ENCODE data around the gene RBM39.
"Not testable (repeated sequence)": the region's sequence is repeated elsewhere in the genome, so short reads cannot be mapped to it uniquely, and the experiment has no call there.

RBM39 gene

GRCh38 chr20:35750611-35751010 is 8.6 kb upstream of the RBM39 start:
- Histone ChIP-seq H3K4me3 (ENCODE audit: extremely low read depth, insufficient read depth, low read length, poor library complexity, severe bottlenecking) (no peak overlapping the region), H3K27ac (ENCODE audit: low read depth, low read length, severe bottlenecking) (no peak overlapping the region), H3K36me3 (ENCODE audit: control insufficient read depth, insufficient read depth, low read length) (no peaks in the 10 kb centered on the region), H3K9me3 (ENCODE audit: control insufficient read depth, low read length) (no peaks in the 10 kb centered on the region), H3K4me1 (ENCODE audit: control insufficient read depth, insufficient read depth, low read length, poor library complexity, severe bottlenecking) (no peaks in the 10 kb centered on the region)
- 86 to 92% methylated on average over 2 of the region's 2 CpGs for WGBS, 2 experiments (ENCODE audit: insufficient coverage in 2 of 2)

DNA sequence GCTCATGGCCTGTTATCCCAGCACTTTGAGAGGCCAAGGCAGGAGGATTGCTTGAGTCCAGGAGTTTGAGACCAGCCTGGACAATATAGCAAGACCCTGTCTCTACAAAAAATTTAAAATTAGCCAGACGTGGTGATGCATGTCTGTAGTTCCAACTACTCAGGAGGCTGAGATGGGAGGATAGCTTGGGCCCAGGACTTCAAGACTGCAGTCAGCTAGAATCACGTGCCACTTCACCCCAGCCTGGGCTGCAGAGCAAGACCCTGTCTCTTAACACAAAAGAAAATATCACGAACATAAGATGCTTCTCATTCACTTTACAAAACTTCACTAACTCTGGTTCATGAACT is 2.4 kb upstream of the RBM39 start:
- H3K4me3 ChIP-seq (ENCODE audit: extremely low read depth, insufficient read depth, low read length, poor library complexity, severe bottlenecking); H3K36me3 ChIP-seq (ENCODE audit: control insufficient read depth, insufficient read depth, low read length); H3K4me1 ChIP-seq (ENCODE audit: control insufficient read depth, insufficient read depth, low read length, poor library complexity, severe bottlenecking); H3K9me3 ChIP-seq (ENCODE audit: control insufficient read depth, low read length); H3K27ac ChIP-seq (ENCODE audit: low read depth, low read length, severe bottlenecking): not testable (repeated sequence)
- 88 to 100% methylated on average over 1 to 2 of the region's 3 CpGs for WGBS, 2 experiments (ENCODE audit: insufficient coverage in 2 of 2)

- Histone ChIP-seq H3K4me3 (ENCODE audit: extremely low read depth, insufficient read depth, low read length, poor library complexity, severe bottlenecking) (no peak overlapping the region), H3K36me3 (ENCODE audit: control insufficient read depth, insufficient read depth, low read length) (peaks cover 14% of the 10 kb centered on the region), H3K27ac (ENCODE audit: low read depth, low read length, severe bottlenecking) (no peak overlapping the region), H3K9me3 (ENCODE audit: control insufficient read depth, low read length) (no peaks in the 10 kb centered on the region), H3K4me1 (ENCODE audit: control insufficient read depth, insufficient read depth, low read length, poor library complexity, severe bottlenecking) (no peaks in the 10 kb centered on the region)
- 98 to 99% methylated on average over 8 to 9 of the region's 15 CpGs for WGBS, 2 experiments (ENCODE audit: insufficient coverage in 2 of 2)
Observed at GRCh38 chr20:35743693-35744491, 1.8 kb upstream of the RBM39 start.

DNA sequence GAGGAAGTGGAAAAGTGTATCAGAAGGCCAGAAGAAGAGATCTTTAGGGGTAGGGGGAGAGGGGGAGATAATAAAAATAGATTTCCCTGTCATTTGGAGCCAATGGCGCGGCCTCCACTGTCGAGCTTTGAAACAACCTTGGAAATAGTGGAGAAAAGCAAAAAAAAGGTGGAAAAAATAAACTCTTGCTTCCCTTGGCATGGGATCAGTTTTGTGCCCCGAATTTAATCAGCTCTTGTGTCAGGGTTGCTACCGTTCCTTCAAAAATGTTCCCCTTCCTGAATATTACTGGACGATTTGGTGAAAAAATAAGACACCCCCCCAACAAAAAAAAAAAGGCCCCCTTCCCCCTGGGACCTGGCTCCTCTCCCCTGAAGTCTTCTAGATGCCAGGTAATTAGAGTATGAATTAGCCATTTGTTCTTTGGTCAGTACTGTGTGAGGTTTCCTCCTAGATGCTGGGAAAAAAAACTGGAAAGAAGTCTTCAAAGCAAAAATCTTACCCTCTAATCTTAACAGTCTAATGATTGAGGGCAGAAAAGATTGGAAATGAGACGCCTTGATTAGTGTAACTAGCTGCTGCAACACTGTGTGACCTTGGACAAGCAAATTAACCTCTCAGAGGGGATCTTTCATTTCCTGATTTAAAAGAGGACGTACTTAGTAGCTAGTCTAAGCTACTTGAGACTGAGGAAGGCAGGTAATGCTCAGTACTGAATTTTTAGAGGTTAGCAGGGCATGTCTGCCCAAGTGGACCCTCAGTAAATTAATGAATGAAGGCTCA is 872 bp upstream of the RBM39 start:
- Histone ChIP-seq H3K4me3 (ENCODE audit: extremely low read depth, insufficient read depth, low read length, poor library complexity, severe bottlenecking) (peak overlapping the region; percentile 66), H3K36me3 (ENCODE audit: control insufficient read depth, insufficient read depth, low read length) (peaks cover 24% of the 10 kb centered on the region), H3K9me3 (ENCODE audit: control insufficient read depth, low read length) (no peaks in the 10 kb centered on the region), H3K27ac (ENCODE audit: low read depth, low read length, severe bottlenecking) (peak overlapping the region; percentile 92), H3K4me1 (ENCODE audit: control insufficient read depth, insufficient read depth, low read length, poor library complexity, severe bottlenecking) (no peaks in the 10 kb centered on the region)
- 5 to 10% methylated on average over 5 of the region's 8 CpGs for WGBS, 2 experiments (ENCODE audit: insufficient coverage in 2 of 2)

DNA sequence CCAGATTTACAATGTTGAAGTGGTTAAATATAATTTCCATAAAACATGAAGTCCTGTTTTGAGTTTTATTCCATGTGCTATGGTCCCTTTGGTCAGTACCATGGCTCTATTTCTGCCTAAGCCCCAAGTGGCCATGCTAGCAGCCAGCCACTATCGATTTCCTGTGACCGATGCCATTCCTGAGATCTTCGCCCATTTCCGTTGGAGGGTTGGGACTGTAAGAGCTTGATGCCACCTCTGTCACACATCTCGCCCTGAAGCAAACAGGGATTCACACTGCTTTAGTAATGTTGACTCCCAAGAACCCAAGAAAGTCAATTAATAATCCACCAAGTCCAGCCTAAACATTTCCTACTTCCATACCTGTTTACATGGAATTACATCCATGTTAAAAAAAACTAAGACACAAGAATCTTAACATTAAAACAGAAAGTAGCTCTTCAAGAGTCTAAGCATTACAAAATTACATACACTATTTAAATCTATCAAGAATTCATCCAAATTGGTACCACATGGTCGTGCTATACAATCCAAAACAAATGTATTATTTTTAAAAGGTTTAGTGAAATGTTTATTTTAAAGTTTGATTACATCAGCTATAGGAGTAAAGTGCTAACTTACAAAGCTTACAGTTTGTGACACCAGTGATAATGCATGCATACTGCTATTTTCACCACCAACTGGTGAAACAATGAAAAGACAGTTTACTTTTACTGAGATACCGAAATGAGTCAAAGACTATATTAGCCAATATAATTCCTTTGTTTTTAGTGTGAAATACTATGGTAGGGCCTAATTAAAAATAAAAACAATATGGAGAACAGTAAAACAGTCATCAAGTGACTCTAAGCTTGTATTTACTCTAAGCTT is 2.5 kb downstream of the RBM39 start:
- H3K27ac ChIP-seq (ENCODE audit: low read depth, low read length, severe bottlenecking): no peak overlapping the region
- peaks cover 58% of the 10 kb centered on the region for H3K36me3 ChIP-seq (ENCODE audit: control insufficient read depth, insufficient read depth, low read length)
- no peaks in the 10 kb centered on the region for H3K9me3 ChIP-seq (ENCODE audit: control insufficient read depth, low read length)
- WGBS, 2 experiments (ENCODE audit: insufficient coverage in 2 of 2): 80 to 96% methylated on average over 2 to 3 of the region's 7 CpGs
- peak overlapping the region; percentile 92 for H3K4me3 ChIP-seq (ENCODE audit: extremely low read depth, insufficient read depth, low read length, poor library complexity, severe bottlenecking)
- H3K4me1 ChIP-seq (ENCODE audit: control insufficient read depth, insufficient read depth, low read length, poor library complexity, severe bottlenecking): peaks cover 5% of the 10 kb centered on the region

- 100% methylated on average over 1 of the region's 4 CpGs; no CpG with 5 or more reads in 1 of the 2 experiments for WGBS, 2 experiments (ENCODE audit: insufficient coverage in 2 of 2)
- Histone ChIP-seq H3K4me3 (ENCODE audit: extremely low read depth, insufficient read depth, low read length, poor library complexity, severe bottlenecking) (no peak overlapping the region), H3K9me3 (ENCODE audit: control insufficient read depth, low read length) (no peaks in the 10 kb centered on the region), H3K36me3 (ENCODE audit: control insufficient read depth, insufficient read depth, low read length) (peaks cover 67% of the 10 kb centered on the region), H3K4me1 (ENCODE audit: control insufficient read depth, insufficient read depth, low read length, poor library complexity, severe bottlenecking) (peaks cover 5% of the 10 kb centered on the region), H3K27ac (ENCODE audit: low read depth, low read length, severe bottlenecking) (no peak overlapping the region)
Observed at GRCh38 chr20:35738410-35739179, 3.5 kb downstream of the RBM39 start.

- 97 to 98% methylated on average over 7 to 12 of the region's 15 CpGs for WGBS, 2 experiments (ENCODE audit: insufficient coverage in 2 of 2)
- H3K9me3 ChIP-seq (ENCODE audit: control insufficient read depth, low read length): no peaks in the 10 kb centered on the region
- peaks cover 74% of the 10 kb centered on the region for H3K36me3 ChIP-seq (ENCODE audit: control insufficient read depth, insufficient read depth, low read length)
- H3K4me3 ChIP-seq (ENCODE audit: extremely low read depth, insufficient read depth, low read length, poor library complexity, severe bottlenecking): no peak overlapping the region
- H3K27ac ChIP-seq (ENCODE audit: low read depth, low read length, severe bottlenecking): no peak overlapping the region
- peaks cover 5% of the 10 kb centered on the region for H3K4me1 ChIP-seq (ENCODE audit: control insufficient read depth, insufficient read depth, low read length, poor library complexity, severe bottlenecking)
Observed at GRCh38 chr20:35737865-35738333, 4.2 kb downstream of the RBM39 start.

DNA sequence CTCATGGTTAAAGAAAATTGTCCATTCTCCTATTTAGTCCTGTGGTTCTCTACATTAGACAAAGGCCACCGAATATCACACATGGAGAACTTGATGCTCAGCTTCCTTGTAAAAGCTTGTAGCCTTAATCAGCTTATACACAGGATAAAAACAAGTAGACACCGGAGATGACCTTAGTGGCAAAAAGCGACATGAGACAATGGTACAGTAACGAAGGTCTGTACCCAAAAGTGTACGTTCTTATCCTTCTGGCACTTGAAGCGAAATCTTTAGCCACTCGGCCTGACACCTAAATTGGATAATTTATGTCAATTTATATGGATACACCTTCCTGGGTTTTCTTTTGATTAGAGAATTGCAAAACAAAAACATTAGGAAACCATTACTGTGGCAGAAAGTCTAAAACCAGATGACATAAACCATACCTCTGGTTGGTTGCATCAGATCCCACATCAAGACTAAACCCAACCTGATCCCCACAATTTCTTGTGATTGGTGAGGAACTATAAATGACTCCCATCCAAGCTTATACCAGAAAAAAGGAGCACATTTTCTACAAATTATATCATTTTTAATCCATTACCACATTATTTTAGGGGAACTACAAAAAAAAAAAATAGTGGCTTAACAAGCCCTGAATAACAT is 6.1 kb downstream of the RBM39 start:
- H3K27ac ChIP-seq (ENCODE audit: low read depth, low read length, severe bottlenecking): no peak overlapping the region
- 97 to 100% methylated on average over 5 of the region's 7 CpGs for WGBS, 2 experiments (ENCODE audit: insufficient coverage in 2 of 2)
- H3K36me3 ChIP-seq (ENCODE audit: control insufficient read depth, insufficient read depth, low read length): peaks cover 94% of the 10 kb centered on the region
- H3K9me3 ChIP-seq (ENCODE audit: control insufficient read depth, low read length): no peaks in the 10 kb centered on the region
- H3K4me3 ChIP-seq (ENCODE audit: extremely low read depth, insufficient read depth, low read length, poor library complexity, severe bottlenecking): no peak overlapping the region
- H3K4me1 ChIP-seq (ENCODE audit: control insufficient read depth, insufficient read depth, low read length, poor library complexity, severe bottlenecking): peaks cover 5% of the 10 kb centered on the region

DNA sequence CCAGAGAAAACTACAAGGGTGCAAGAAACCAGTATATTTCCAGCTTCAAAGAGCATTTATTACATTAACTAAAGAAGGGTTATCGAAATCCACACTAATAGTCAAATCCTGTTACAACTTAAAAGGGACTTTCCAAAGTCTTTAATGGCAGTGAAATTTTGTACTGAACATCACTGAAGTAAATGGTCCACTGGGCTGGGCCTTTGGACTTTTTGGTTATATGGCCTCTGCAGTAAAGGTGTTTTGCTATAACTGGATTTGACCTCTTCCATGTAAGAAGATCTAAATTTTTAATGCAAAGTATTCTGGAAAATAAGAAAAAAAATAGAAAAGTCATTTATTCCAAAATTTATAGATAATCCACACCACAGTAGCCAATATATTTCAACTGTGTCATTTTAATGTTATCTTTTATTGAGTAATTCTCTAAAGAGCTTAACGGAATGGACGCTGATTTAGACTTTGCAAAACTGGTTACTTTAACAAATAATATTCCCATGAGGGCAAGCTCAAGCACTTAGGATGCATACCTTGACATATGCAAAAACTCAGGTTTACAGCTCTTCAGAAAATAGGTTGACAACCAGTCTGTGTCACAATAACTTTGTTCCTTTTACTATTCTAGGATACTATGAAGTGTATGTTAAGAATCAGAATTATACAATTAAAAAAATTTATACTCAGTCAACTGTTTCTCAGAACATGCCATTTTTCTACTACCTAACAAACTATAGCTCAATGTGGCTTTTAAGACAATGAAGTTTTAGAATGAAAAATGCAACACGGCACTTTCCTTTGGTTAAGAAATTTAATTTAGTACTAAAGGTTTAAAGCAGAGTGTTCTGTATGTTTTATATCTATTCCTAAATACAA is 7.0 kb downstream of the RBM39 start:
- peaks cover 95% of the 10 kb centered on the region for H3K36me3 ChIP-seq (ENCODE audit: control insufficient read depth, insufficient read depth, low read length)
- H3K27ac ChIP-seq (ENCODE audit: low read depth, low read length, severe bottlenecking): no peak overlapping the region
- H3K4me3 ChIP-seq (ENCODE audit: extremely low read depth, insufficient read depth, low read length, poor library complexity, severe bottlenecking): no peak overlapping the region
- H3K4me1 ChIP-seq (ENCODE audit: control insufficient read depth, insufficient read depth, low read length, poor library complexity, severe bottlenecking): peaks cover 5% of the 10 kb centered on the region
- H3K9me3 ChIP-seq (ENCODE audit: control insufficient read depth, low read length): no peaks in the 10 kb centered on the region
- WGBS, 2 experiments (ENCODE audit: insufficient coverage in 2 of 2): 100% methylated on average over 2 of the region's 4 CpGs; no CpG with 5 or more reads in 1 of the 2 experiments

All from mesodermal cell (in vitro differentiated cells).